LNCaP clone FGC (cell line): ENCODE results near the gene ID1.
"Not testable (repeated sequence)": the region's sequence is repeated elsewhere in the genome, so short reads cannot be mapped to it uniquely, and the experiment has no call there.

ENCODE experiments used
- DNase-seq: peaks from one replicate; pipeline ENCODE4 v3.0.0-alpha.2; 2011; ENCODE audit warnings: low read depth
- H3K4me3 ChIP-seq: 2 replicates; pipeline ENCODE4 v1.5.1; 2011; ENCODE audit warnings: mild to moderate bottlenecking, low read depth, low read length, control low read depth
- CTCF ChIP-seq: IDR thresholded peaks from 2 replicates; pipeline ENCODE4 v1.5.1; 2012; ENCODE audit warnings: mild to moderate bottlenecking; ENCODE audit not compliant: control insufficient read depth, insufficient read depth; ENCODE audit errors: extremely low read depth

ID1 gene

GRCh38 chr20:31615416-31615815, 10.3 kb downstream of the ID1 start:
- H3K4me3 ChIP-seq: no peak overlapping the region
- DNase-seq: no peak
- no peak for TF ChIP-seq CTCF

DNA sequence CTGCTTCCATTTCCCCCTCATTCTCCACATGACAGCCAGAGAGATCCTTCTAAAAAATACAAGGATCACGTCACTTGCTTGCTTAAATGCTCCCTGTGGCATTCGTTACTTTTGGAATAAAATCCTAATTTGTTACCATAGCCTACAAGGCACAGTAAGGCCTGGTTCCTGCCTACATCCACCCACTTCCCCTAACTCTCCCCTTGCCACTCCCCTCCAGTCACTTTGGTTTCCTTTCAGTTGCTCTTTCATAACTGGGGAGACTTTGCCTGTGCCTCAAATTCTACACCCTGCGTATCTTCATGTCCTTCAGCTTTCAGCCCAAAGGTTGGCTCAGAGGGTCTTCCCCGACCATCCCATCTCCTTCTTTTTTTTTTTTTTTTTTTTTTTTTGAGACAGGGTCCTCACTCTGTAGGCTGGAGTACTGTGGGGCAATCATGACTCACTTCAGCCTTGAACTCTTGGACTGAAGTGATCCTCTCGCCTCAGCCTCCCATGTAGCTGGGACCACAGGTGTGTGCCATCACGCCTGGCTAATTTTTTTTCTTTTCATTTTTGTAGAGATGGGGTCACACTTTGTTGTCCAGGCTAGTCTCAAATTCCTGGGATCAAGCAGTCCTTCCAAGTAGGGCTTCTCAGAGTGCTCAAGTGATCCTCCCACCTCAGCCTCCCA, 12.5 kb downstream of the ID1 start:
- H3K4me3 ChIP-seq: no peak overlapping the region
- no peak for DNase-seq
- TF ChIP-seq CTCF: no peak

DNA sequence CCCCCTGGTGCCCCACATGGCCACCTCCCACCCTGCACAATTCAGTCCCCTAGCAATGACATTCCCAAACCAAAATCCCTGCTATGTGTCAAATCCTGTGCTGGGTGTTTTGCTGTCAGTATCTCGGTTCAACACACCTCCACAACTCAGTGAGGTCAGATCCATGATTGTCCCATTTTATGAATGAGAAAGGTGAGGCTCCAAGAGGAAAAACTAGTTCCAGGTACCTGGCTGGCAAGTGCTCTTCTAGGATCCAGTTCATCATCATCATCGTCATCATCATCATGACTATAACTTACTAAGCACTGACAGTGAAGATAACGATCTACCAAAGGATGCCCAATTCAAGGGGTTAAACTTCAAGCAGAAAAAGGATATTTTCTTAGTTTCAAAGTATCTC, 15.2 kb downstream of the ID1 start:
- H3K4me3 ChIP-seq: no peak overlapping the region
- DNase-seq: no peak
- no peak for TF ChIP-seq CTCF

- not testable (repeated sequence) for DNase-seq, H3K4me3 ChIP-seq
Observed at GRCh38 chr20:31623123-31623505, 18.0 kb downstream of the ID1 start.

GRCh38 chr20:31626534-31626933, 21.4 kb downstream of the ID1 start:
- not testable (repeated sequence) for H3K4me3 ChIP-seq, DNase-seq

GRCh38 chr20:31628057-31628456, 23.0 kb downstream of the ID1 start:
- DNase-seq, H3K4me3 ChIP-seq: not testable (repeated sequence)

DNA sequence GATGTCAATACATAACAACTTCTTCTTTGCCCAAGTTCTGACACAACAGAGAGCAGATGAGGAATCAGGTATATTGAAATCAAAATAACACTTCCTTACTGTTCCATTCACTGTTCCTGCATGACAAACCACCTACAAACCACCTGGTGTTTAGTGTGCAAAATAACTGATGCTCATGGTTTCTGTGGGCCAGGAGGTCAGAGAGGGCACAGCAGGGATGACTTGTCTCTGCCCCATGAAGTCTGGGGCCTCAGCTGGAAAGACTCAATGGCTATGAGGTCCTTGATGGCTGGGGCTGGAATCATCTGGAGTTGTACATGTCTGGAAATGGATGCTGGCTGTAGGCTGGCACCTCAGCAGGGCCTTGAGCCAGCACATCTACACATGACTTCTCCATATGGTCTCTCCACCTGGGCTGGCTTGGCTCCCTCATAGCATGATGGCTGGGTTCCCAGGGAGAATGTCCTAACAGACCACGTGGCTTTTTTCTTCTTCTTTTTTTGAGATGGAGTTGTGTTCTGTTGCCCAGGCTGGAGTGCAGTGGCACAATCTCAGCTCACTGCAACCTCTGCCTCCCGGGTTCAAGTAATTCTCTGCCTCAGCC, 25.2 kb downstream of the ID1 start:
- peak; percentile 70 for DNase-seq
- TF ChIP-seq CTCF: no peak
- no peak overlapping the region for H3K4me3 ChIP-seq

GRCh38 chr20:31632548-31633338, 27.7 kb downstream of the ID1 start:
- no peak for TF ChIP-seq CTCF
- DNase-seq: no peak
- H3K4me3 ChIP-seq: no peak overlapping the region
